ENCODE measurements around the gene CACNA2D1. TPM values are rescaled to one million over a fixed set of nuclear protein-coding genes. Genes with fewer than 3 reads are reported as not detected.

CACNA2D1 gene
- total RNA-seq, 2 donors from 2014 or later, result 0.46 TPM; not detected in 1

DNA sequence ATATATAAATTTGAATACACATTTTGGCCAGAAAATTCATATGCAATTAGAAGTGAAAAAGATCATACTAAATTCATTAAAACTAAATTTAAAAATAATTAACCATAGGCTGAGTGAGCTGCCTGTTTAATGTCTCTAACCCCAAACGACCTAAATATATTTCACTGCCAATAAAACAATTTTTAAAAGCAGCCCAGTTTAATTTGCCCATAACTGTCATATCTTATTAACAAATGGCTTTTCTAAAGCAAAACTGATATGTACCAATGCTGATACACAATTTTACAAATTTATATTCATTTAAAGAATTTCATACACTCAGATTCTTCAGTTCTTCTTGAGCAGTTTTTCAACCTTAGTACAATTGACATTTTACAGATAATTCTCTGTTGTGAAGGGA lies 99.9 kb downstream of the CACNA2D1 start:
- no peaks in the 10 kb centered on the region for H3K27me3 Mint-ChIP-seq (ENCODE audit: low read depth)
- DNase-seq (no peak), ATAC-seq (replicated peaks in 1 of 2) (no peak)
- no peaks in the 10 kb centered on the region for H3K9me3 Mint-ChIP-seq
- no peak overlapping the region for H3K4me3 Mint-ChIP-seq
- no peak overlapping the region for H3K27ac Mint-ChIP-seq
- no peaks in the 10 kb centered on the region for H3K36me3 Mint-ChIP-seq (ENCODE audit: insufficient read depth in 2 of 2)
- H3K4me1 Mint-ChIP-seq (ENCODE audit: low read depth), result no peaks in the 10 kb centered on the region

GRCh38 chr7:82339958-82340357 lies 103.6 kb downstream of the CACNA2D1 start:
- Mint-ChIP-seq H3K27ac (no peak overlapping the region), H3K4me3 (no peak overlapping the region)
- ATAC-seq (replicated peaks in 1 of 2), result no peak

GRCh38 chr7:82335927-82336326 lies 107.7 kb downstream of the CACNA2D1 start:
- Mint-ChIP-seq H3K36me3 (ENCODE audit: insufficient read depth in 2 of 2) (no peaks in the 10 kb centered on the region), H3K9me3 (peaks cover 0 to 2% of the 10 kb centered on the region in 2 donors)

More at GRCh38 chr7:82339958-82340357, 103.6 kb downstream of the CACNA2D1 start:
- H3K4me1 Mint-ChIP-seq (ENCODE audit: low read depth), result no peaks in the 10 kb centered on the region
- no peaks in the 10 kb centered on the region for H3K27me3 Mint-ChIP-seq (ENCODE audit: low read depth)
- no peaks in the 10 kb centered on the region for H3K36me3 Mint-ChIP-seq (ENCODE audit: insufficient read depth in 2 of 2)
- peaks cover 0 to 2% of the 10 kb centered on the region in 2 donors for H3K9me3 Mint-ChIP-seq
- DNase-seq, result no peak

GRCh38 chr7:82335001-82335400 lies 108.6 kb downstream of the CACNA2D1 start:
- H3K4me1 Mint-ChIP-seq (ENCODE audit: low read depth), result no peaks in the 10 kb centered on the region
- no peaks in the 10 kb centered on the region for H3K27me3 Mint-ChIP-seq (ENCODE audit: low read depth)
- H3K9me3 Mint-ChIP-seq, result peaks cover 0 to 2% of the 10 kb centered on the region in 2 donors
- DNase-seq (no peak), ATAC-seq (replicated peaks in 1 of 2) (no peak)
- no peak overlapping the region for H3K4me3 Mint-ChIP-seq
- no peak overlapping the region for H3K27ac Mint-ChIP-seq
- H3K36me3 Mint-ChIP-seq (ENCODE audit: insufficient read depth in 2 of 2), result no peaks in the 10 kb centered on the region

More at GRCh38 chr7:82335927-82336326, 107.7 kb downstream of the CACNA2D1 start:
- H3K27ac Mint-ChIP-seq, result no peak overlapping the region
- H3K4me3 Mint-ChIP-seq, result no peak overlapping the region
- H3K4me1 Mint-ChIP-seq (ENCODE audit: low read depth), result no peaks in the 10 kb centered on the region
- ATAC-seq (replicated peaks in 1 of 2), result no peak
- H3K27me3 Mint-ChIP-seq (ENCODE audit: low read depth), result no peaks in the 10 kb centered on the region
- no peak for DNase-seq

DNA sequence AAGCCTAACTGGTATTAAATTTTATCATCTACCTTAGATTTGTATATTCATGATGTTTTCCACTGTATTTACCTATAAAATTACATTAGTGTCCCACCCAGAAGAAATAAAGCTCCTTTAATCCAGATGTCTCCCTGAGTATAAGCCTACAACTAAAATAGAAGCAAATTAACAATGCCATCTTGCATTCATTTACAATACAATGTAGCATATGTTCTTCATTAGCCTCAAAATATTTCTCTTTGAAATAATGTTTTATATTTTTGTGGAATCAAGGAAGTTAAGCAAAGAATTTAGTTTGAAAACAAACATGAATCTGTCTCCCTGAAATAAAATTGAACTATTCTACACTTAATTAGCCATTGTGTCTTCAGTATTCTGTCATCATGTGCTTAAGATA lies 112.3 kb downstream of the CACNA2D1 start:
- H3K27ac Mint-ChIP-seq, result no peak overlapping the region
- no peak overlapping the region for H3K4me3 Mint-ChIP-seq
- no peak for DNase-seq
- H3K9me3 Mint-ChIP-seq, result peaks cover 2 to 3% of the 10 kb centered on the region in 2 donors
- no peaks in the 10 kb centered on the region for H3K27me3 Mint-ChIP-seq (ENCODE audit: low read depth)
- H3K36me3 Mint-ChIP-seq (ENCODE audit: insufficient read depth in 2 of 2), result no peaks in the 10 kb centered on the region
- ATAC-seq (replicated peaks in 1 of 2), result no peak
- H3K4me1 Mint-ChIP-seq (ENCODE audit: low read depth), result no peaks in the 10 kb centered on the region

GRCh38 chr7:82330706-82331215 lies 112.8 kb downstream of the CACNA2D1 start:
- H3K27ac Mint-ChIP-seq, result no peak overlapping the region
- ATAC-seq (replicated peaks in 1 of 2), result no peak
- H3K36me3 Mint-ChIP-seq (ENCODE audit: insufficient read depth in 2 of 2), result no peaks in the 10 kb centered on the region
- H3K4me1 Mint-ChIP-seq (ENCODE audit: low read depth), result no peaks in the 10 kb centered on the region
- no peaks in the 10 kb centered on the region for H3K27me3 Mint-ChIP-seq (ENCODE audit: low read depth)
- DNase-seq, result no peak
- peaks cover 2 to 3% of the 10 kb centered on the region in 2 donors for H3K9me3 Mint-ChIP-seq
- H3K4me3 Mint-ChIP-seq, result no peak overlapping the region

DNA sequence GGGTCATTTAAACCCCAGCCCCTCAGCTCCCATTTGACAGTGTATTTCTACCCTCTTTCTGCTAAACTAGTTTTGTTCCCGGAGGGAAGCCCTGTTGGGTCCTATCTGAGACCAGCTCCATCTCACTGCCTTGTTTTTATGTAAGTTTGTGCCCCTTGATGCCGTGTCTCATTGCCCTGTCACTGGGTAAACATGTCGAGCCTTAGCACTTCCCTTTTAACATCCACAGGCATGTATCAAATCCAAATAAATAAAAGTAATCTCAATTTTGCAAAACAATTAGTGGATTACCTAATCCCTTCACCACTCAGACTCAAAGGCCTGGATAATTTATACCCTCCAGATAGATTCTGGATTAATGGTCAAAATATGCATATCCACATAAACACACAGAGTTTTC lies 115.7 kb downstream of the CACNA2D1 start:
- Mint-ChIP-seq H3K27ac (no peak overlapping the region), H3K36me3 (ENCODE audit: insufficient read depth in 2 of 2) (no peaks in the 10 kb centered on the region), H3K4me1 (ENCODE audit: low read depth) (no peaks in the 10 kb centered on the region), H3K27me3 (ENCODE audit: low read depth) (no peaks in the 10 kb centered on the region), H3K4me3 (no peak overlapping the region), H3K9me3 (peaks cover 2% of the 10 kb centered on the region in 2 donors)
- ATAC-seq (replicated peaks in 1 of 2) (no peak), DNase-seq (no peak)

DNA sequence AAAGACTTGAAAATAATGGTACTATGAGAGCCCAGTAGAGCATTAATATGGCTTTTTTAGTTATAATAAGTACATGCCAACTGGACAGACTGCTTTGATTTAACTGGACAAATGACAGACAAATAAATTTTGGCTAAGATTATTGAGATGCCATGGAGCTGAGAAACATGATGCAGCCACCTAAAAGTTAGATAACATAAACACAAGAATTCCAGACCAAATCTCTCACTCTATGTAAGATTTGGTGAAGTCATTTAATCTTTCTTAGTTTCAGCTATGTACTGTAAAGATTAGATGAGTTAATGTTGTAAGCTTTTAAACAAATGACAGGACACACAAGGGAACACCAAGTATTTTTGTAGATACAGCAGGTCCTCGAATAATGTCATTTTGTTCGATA lies 118.2 kb downstream of the CACNA2D1 start:
- H3K9me3 Mint-ChIP-seq, result peaks cover 2% of the 10 kb centered on the region in 2 donors
- H3K36me3 Mint-ChIP-seq (ENCODE audit: insufficient read depth in 2 of 2), result no peaks in the 10 kb centered on the region
- no peak overlapping the region for H3K4me3 Mint-ChIP-seq
- H3K27ac Mint-ChIP-seq, result no peak overlapping the region
- H3K4me1 Mint-ChIP-seq (ENCODE audit: low read depth), result no peaks in the 10 kb centered on the region
- H3K27me3 Mint-ChIP-seq (ENCODE audit: low read depth), result no peaks in the 10 kb centered on the region
- ATAC-seq (replicated peaks in 1 of 2), result no peak
- no peak for DNase-seq

- no peak overlapping the region for H3K27ac Mint-ChIP-seq
- H3K9me3 Mint-ChIP-seq, result peaks cover 2 to 3% of the 10 kb centered on the region in 2 donors
- no peaks in the 10 kb centered on the region for H3K4me1 Mint-ChIP-seq (ENCODE audit: low read depth)
- ATAC-seq (replicated peaks in 1 of 2), result no peak
- DNase-seq, result no peak
- H3K4me3 Mint-ChIP-seq, result no peak overlapping the region
- H3K36me3 Mint-ChIP-seq (ENCODE audit: insufficient read depth in 2 of 2), result no peaks in the 10 kb centered on the region
- no peaks in the 10 kb centered on the region for H3K27me3 Mint-ChIP-seq (ENCODE audit: low read depth)
Observed at GRCh38 chr7:82323806-82324205, 119.8 kb downstream of the CACNA2D1 start.

DNA sequence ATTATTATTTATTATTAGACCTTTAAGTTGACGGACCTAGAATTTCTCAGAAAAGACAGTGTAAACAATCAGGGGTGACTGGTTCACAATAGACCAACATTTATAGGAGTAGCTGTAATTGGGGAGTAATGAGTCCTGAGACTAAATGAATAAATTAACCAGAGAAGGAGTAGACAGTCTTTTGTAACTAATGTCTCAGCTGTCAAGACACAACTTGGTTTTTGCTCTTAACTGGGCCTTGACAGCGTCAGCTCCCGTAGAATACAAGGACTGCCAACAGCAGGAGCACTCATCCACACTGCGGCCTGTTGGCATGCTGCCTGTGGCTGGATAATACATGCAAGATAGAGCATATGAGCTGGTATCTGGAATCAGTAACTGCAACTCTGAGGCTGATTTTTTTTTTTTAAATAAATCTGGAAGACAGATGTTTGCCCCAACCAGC lies 123.9 kb downstream of the CACNA2D1 start:
- Mint-ChIP-seq H3K4me3 (no peak overlapping the region), H3K4me1 (ENCODE audit: low read depth) (no peaks in the 10 kb centered on the region)

GRCh38 chr7:82318786-82319185 lies 124.8 kb downstream of the CACNA2D1 start:
- Mint-ChIP-seq H3K36me3 (ENCODE audit: insufficient read depth in 2 of 2) (peaks cover 0 to 2% of the 10 kb centered on the region in 2 donors), H3K4me3 (no peak overlapping the region), H3K27ac (no peak overlapping the region), H3K4me1 (ENCODE audit: low read depth) (no peaks in the 10 kb centered on the region), H3K9me3 (peaks cover 3 to 4% of the 10 kb centered on the region in 2 donors), H3K27me3 (ENCODE audit: low read depth) (no peaks in the 10 kb centered on the region)
- DNase-seq, result no peak
- no peak for ATAC-seq (replicated peaks in 1 of 2)

More for the DNA sequence above, 123.9 kb downstream of the CACNA2D1 start:
- ATAC-seq (replicated peaks in 1 of 2) (no peak), DNase-seq (no peak)
- peaks cover 0 to 2% of the 10 kb centered on the region in 2 donors for H3K36me3 Mint-ChIP-seq (ENCODE audit: insufficient read depth in 2 of 2)
- peaks cover 3 to 4% of the 10 kb centered on the region in 2 donors for H3K9me3 Mint-ChIP-seq
- H3K27ac Mint-ChIP-seq, result no peak overlapping the region
- H3K27me3 Mint-ChIP-seq (ENCODE audit: low read depth), result no peaks in the 10 kb centered on the region

GRCh38 chr7:82317760-82318159 lies 125.8 kb downstream of the CACNA2D1 start:
- no peaks in the 10 kb centered on the region for H3K27me3 Mint-ChIP-seq (ENCODE audit: low read depth)
- ATAC-seq (replicated peaks in 1 of 2) (no peak), DNase-seq (no peak)
- peaks cover 0 to 2% of the 10 kb centered on the region in 2 donors for H3K36me3 Mint-ChIP-seq (ENCODE audit: insufficient read depth in 2 of 2)
- no peak overlapping the region for H3K4me3 Mint-ChIP-seq
- peaks cover 4 to 5% of the 10 kb centered on the region in 2 donors for H3K9me3 Mint-ChIP-seq
- H3K4me1 Mint-ChIP-seq (ENCODE audit: low read depth), result no peaks in the 10 kb centered on the region
- H3K27ac Mint-ChIP-seq, result no peak overlapping the region

- Mint-ChIP-seq H3K4me1 (ENCODE audit: low read depth) (no peaks in the 10 kb centered on the region), H3K4me3 (no peak overlapping the region), H3K9me3 (peaks cover 4 to 5% of the 10 kb centered on the region in 2 donors), H3K27me3 (ENCODE audit: low read depth) (no peaks in the 10 kb centered on the region), H3K36me3 (ENCODE audit: insufficient read depth in 2 of 2) (peaks cover 0 to 2% of the 10 kb centered on the region in 2 donors), H3K27ac (no peak overlapping the region)
- ATAC-seq (replicated peaks in 1 of 2) (no peak), DNase-seq (no peak)
Observed at GRCh38 chr7:82317257-82317721, 126.3 kb downstream of the CACNA2D1 start.

DNA sequence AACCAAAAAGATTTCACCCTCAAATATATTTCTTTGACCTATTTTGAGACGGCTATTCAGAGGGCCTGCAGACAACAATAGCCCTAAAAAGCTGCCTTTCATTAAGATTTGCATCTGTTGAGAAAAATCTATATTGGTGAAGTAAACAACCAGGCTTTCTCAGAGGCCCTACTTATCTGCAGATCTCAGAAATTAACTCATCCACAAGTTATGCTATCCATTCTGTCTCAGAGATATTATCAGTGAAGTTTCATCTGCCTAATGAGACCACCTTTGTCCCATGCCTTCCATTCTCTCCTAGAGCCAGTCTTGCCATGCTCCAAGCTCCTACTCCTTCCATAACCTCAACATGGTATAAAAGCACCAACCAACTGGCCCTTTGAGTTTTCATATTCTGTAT lies 130.3 kb downstream of the CACNA2D1 start:
- Mint-ChIP-seq H3K4me3 (no peak overlapping the region), H3K27me3 (ENCODE audit: low read depth) (no peaks in the 10 kb centered on the region), H3K4me1 (ENCODE audit: low read depth) (no peaks in the 10 kb centered on the region), H3K9me3 (peaks cover 0 to 6% of the 10 kb centered on the region in 2 donors), H3K36me3 (ENCODE audit: insufficient read depth in 2 of 2) (peaks cover 0 to 2% of the 10 kb centered on the region in 2 donors), H3K27ac (no peak overlapping the region)
- ATAC-seq (replicated peaks in 1 of 2), result no peak
- no peak for DNase-seq
